GM23248 (cell line): ENCODE measurements around the gene H6PD. TPM values are rescaled to one million over a fixed set of nuclear protein-coding genes. Genes with fewer than 3 reads are reported as not detected.
A peak's percentile ranks its signal among the peaks of the same experiment; 100 is the strongest.

Experiments
- DNase-seq: peaks from one replicate; pipeline ENCODE4 v3.0.0-alpha.2; 2015
- H2AFZ ChIP-seq: fragments of 200-600 bp; sonication (generic); 2 replicates; pipeline ENCODE4 v1.6.1; 2016; ENCODE audit warnings: antibody characterized with exemption
- H3F3A ChIP-seq: fragments of 200-600 bp; sonication (generic); 2 replicates; pipeline ENCODE4 v1.6.1; 2016; ENCODE audit warnings: mild to moderate bottlenecking, antibody characterized with exemption, mixed run types; ENCODE audit not compliant: insufficient read depth
- H3K27ac ChIP-seq: fragments of 200-600 bp; sonication (generic); 2 replicates; pipeline ENCODE4 v1.5.1; 2016; ENCODE audit warnings: mild to moderate bottlenecking
- H3K27me3 ChIP-seq: fragments of 200-600 bp; sonication (generic); replicated peaks from 2 replicates; pipeline ENCODE4 v1.6.1; 2016; ENCODE audit warnings: mild to moderate bottlenecking; ENCODE audit not compliant: insufficient read depth
- H3K36me3 ChIP-seq: fragments of 200-600 bp; sonication (generic); 2 replicates; pipeline ENCODE4 v1.6.1; 2016; ENCODE audit warnings: low read depth, mild to moderate bottlenecking
- H3K4me1 ChIP-seq: fragments of 200-600 bp; sonication (generic); 2 replicates; pipeline ENCODE4 v1.6.1; 2016; ENCODE audit warnings: mild to moderate bottlenecking; ENCODE audit not compliant: insufficient read depth
- H3K4me2 ChIP-seq: fragments of 200-600 bp; sonication (generic); one replicate; pipeline ENCODE4 v1.6.1; 2016; ENCODE audit warnings: mild to moderate bottlenecking; ENCODE audit not compliant: unreplicated experiment
- H3K4me3 ChIP-seq: fragments of 200-600 bp; sonication (generic); 2 replicates; pipeline ENCODE4 v1.5.1; 2016; ENCODE audit warnings: mild to moderate bottlenecking
- H3K79me2 ChIP-seq: fragments of 200-600 bp; sonication (generic); 2 replicates; pipeline ENCODE4 v1.6.1; 2016; ENCODE audit warnings: mild to moderate bottlenecking; ENCODE audit not compliant: insufficient read depth
- H3K9ac ChIP-seq: fragments of 200-600 bp; sonication (generic); 2 replicates; pipeline ENCODE4 v1.6.1; 2016; ENCODE audit warnings: mild to moderate bottlenecking
- H3K9me2 ChIP-seq: fragments of 200-600 bp; sonication (generic); 2 replicates; pipeline ENCODE4 v1.6.1; 2016; ENCODE audit warnings: mixed run types, mild to moderate bottlenecking, moderate library complexity; ENCODE audit not compliant: insufficient read depth
- H3K9me3 ChIP-seq: fragments of 200-600 bp; sonication (generic); one replicate; pipeline ENCODE4 v1.6.1; 2017; ENCODE audit warnings: low read depth
- H4K20me1 ChIP-seq: fragments of 200-600 bp; sonication (generic); 2 replicates; pipeline ENCODE4 v1.6.0; 2016; ENCODE audit not compliant: insufficient read depth
- EZH2 ChIP-seq: fragments of 200-600 bp; sonication (generic); IDR thresholded peaks from 2 replicates; pipeline ENCODE4 v1.6.1; 2018; ENCODE audit warnings: antibody characterized with exemption, mild to moderate bottlenecking; ENCODE audit not compliant: insufficient read depth, poor library complexity, severe bottlenecking
- EZH2phosphoT487 ChIP-seq: fragments of 200-600 bp; sonication (generic); IDR thresholded peaks from 2 replicates; pipeline ENCODE4 v1.6.1; 2018; ENCODE audit warnings: antibody characterized with exemption, moderate library complexity, mild to moderate bottlenecking, low read depth; ENCODE audit not compliant: insufficient read depth
- WGBS, 2 experiments: methylation state at CpG; one replicate each; pipeline ENCODE4 v1.1.6; 2015 to 2017; ENCODE audit warnings: low lambda C conversion rate in 2 of 2, low coverage in 1 of 2; ENCODE audit errors: missing lambda C conversion rate in 2 of 2; 5-methylcytosine and 5-hydroxymethylcytosine counted together
- in situ Hi-C: fragments of 300-500 bp; cut with MboI; formaldehyde crosslinking; loops from 2 replicates; pipeline ENCODE4 v1.15.0; 2020
- polyA plus RNA-seq: library from polyadenylated mRNA; unstranded; fragments of >200 nt; fragmentation: Nextera tagmentation; extraction: Ambion mirVana; gene quantifications from 2 replicates; pipeline ENCODE4 v1.2.1, GENCODE V29; 2016
- total RNA-seq: library from RNA; depleted of rRNA; stranded (reverse); fragments of >200 nt; shearing (Covaris generic); gene quantifications from 2 replicates; pipeline ENCODE4 v1.2.3, GENCODE V29; 2014

Gene H6PD
- total and polyA plus RNA-seq, 2 experiments from 2014 or later = 16.1 to 29.6 TPM

DNA sequence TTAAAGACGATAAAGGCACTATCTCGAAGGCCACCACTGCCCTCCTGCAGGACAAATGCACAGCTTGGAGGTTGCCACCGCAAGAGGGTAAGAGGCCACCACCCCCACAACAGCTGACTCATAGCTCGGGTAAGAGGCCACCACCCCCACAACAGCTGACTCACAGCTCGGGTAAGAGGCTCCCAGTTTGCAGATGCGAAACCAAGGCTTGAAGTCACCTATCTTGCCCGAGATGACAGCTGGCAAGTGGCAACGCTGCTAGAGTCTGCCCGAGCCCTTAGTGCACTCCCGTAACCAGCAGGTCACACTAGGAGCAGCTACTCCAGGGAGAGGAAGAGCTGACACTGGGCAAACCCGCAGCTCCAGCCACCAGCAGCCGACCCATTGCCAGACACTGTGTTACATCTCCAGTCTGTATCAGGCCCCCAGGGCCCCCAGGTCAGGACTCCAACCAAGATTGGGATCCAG is 41.0 kb downstream of the H6PD start:
- 0 out of 2 replicates have a peak overlapping the region, but pooled peaks have one; percentile 27 for H3K4me3 ChIP-seq
- no peak overlapping the region for H2AFZ ChIP-seq
- peak overlapping the region; percentile 56 for H3K27ac ChIP-seq
- in situ Hi-C loops = no loop called here
- H3K9me2 ChIP-seq = no peaks in the 10 kb centered on the region
- H3F3A ChIP-seq = peaks cover under 1% of the 10 kb centered on the region
- no peaks in the 10 kb centered on the region for H3K79me2 ChIP-seq
- no peak for TF ChIP-seq EZH2
- TF ChIP-seq EZH2phosphoT487 = no peak
- H3K9ac ChIP-seq = no peak overlapping the region
- no peaks in the 10 kb centered on the region for H3K27me3 ChIP-seq
- H3K9me3 ChIP-seq = no peaks in the 10 kb centered on the region
- peaks cover 37% of the 10 kb centered on the region for H3K4me1 ChIP-seq
- peak; percentile 92 for DNase-seq
- H3K36me3 ChIP-seq = no peaks in the 10 kb centered on the region
- no peaks in the 10 kb centered on the region for H4K20me1 ChIP-seq
- H3K4me2 ChIP-seq = peak overlapping the region; percentile 41
- 32 to 44% methylated on average over 12 of the region's 12 CpGs for WGBS, 2 experiments

DNA sequence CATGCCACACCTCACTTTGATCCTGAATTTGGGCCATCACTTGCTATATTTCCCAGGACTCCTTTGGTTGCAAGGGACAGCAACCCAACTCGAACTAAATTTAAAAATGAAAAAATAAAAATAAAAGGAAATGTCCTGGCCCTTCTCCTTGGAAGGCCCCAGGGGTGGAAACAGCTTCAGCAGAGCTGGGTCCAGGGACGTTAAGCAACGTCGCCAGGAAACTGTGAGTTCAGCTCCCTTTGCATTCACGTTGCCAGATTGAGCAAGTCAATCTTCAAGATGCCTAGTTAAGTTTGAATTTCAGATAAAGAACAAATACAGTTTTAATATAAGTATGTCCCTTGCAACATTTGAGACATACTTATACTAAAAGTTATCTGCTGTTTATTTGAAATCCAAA is 43.5 kb downstream of the H6PD start:
- Histone ChIP-seq H2AFZ (0 out of 2 replicates have a peak overlapping the region, but pooled peaks have one; percentile 55), H3K9ac (no peak overlapping the region), H4K20me1 (no peaks in the 10 kb centered on the region), H3K27me3 (no peaks in the 10 kb centered on the region), H3K4me1 (peaks cover 58% of the 10 kb centered on the region), H3F3A (peaks cover 10% of the 10 kb centered on the region), H3K36me3 (no peaks in the 10 kb centered on the region), H3K27ac (no peak overlapping the region), H3K4me3 (no peak overlapping the region), H3K4me2 (no peak overlapping the region), H3K79me2 (no peaks in the 10 kb centered on the region), H3K9me2 (no peaks in the 10 kb centered on the region), H3K9me3 (no peaks in the 10 kb centered on the region)
- 31 to 36% methylated on average over 5 of the region's 5 CpGs for WGBS, 2 experiments
- in situ Hi-C loops = no loop called here
- TF ChIP-seq EZH2 = no peak
- TF ChIP-seq EZH2phosphoT487 = no peak
- DNase-seq = peak; percentile 53

GRCh38 chr1:9278585-9279153 is 44.1 kb downstream of the H6PD start:
- Histone ChIP-seq H3F3A (peaks cover 10% of the 10 kb centered on the region), H4K20me1 (no peaks in the 10 kb centered on the region), H3K9me3 (no peaks in the 10 kb centered on the region), H3K79me2 (no peaks in the 10 kb centered on the region), H3K9ac (no peak overlapping the region; the same call in 1 of the 2 replicates), H3K4me1 (peaks cover 58% of the 10 kb centered on the region), H3K27me3 (no peaks in the 10 kb centered on the region), H3K36me3 (no peaks in the 10 kb centered on the region), H3K4me3 (no peak overlapping the region), H2AFZ (peak overlapping the region; percentile 55), H3K27ac (no peak overlapping the region), H3K4me2 (no peak overlapping the region), H3K9me2 (no peaks in the 10 kb centered on the region)
- no peak for TF ChIP-seq EZH2
- no peak for TF ChIP-seq EZH2phosphoT487
- no peak for DNase-seq
- 34 to 36% methylated on average over 10 of the region's 10 CpGs for WGBS, 2 experiments
- in situ Hi-C loops = no loop called here

GRCh38 chr1:9279172-9279840 is 44.7 kb downstream of the H6PD start:
- WGBS, 2 experiments = 76 to 80% methylated on average over 23 of the region's 23 CpGs
- Histone ChIP-seq H3K9ac (no peak overlapping the region; the same call in 1 of the 2 replicates), H3K27me3 (no peaks in the 10 kb centered on the region), H3K4me1 (peaks cover 58% of the 10 kb centered on the region), H3K9me3 (no peaks in the 10 kb centered on the region), H4K20me1 (no peaks in the 10 kb centered on the region), H3K36me3 (no peaks in the 10 kb centered on the region), H2AFZ (peak overlapping the region; percentile 55), H3F3A (peaks cover 10% of the 10 kb centered on the region), H3K79me2 (no peaks in the 10 kb centered on the region), H3K4me2 (peak overlapping the region; percentile 24), H3K4me3 (no peak overlapping the region), H3K27ac (no peak overlapping the region), H3K9me2 (no peaks in the 10 kb centered on the region)
- peak; percentile 40 for DNase-seq
- TF ChIP-seq EZH2phosphoT487 (no peak), EZH2 (no peak)
- in situ Hi-C loops = no loop called here
